Brain microvascular endothelial cell (primary cell): Measurements from ENCODE around the gene C6orf47.
A peak's percentile ranks its signal among the peaks of the same experiment; 100 is the strongest.

Experiments used
- DNase-seq: peaks from one replicate; pipeline ENCODE4 v3.0.0-alpha.2; 2020
- H3K27ac ChIP-seq: fragments of 250-450 bp; sonication (Bioruptor Pico); 2 replicates; pipeline ENCODE4 v1.5.1; 2020; ENCODE audit warnings: mild to moderate bottlenecking, moderate library complexity
- H3K27me3 ChIP-seq: fragments of 250-450 bp; sonication (Bioruptor Pico); replicated peaks from 2 replicates; pipeline ENCODE4 v1.5.1; 2020; ENCODE audit warnings: mild to moderate bottlenecking
- H3K36me3 ChIP-seq: fragments of 250-450 bp; sonication (Bioruptor Pico); replicated peaks from 2 replicates; pipeline ENCODE4 v1.5.1; 2020; ENCODE audit warnings: mild to moderate bottlenecking
- H3K4me3 ChIP-seq: 2 replicates; pipeline ENCODE4 v1.5.1; 2011; ENCODE audit warnings: low read depth, mild to moderate bottlenecking, control low read depth, low read length, moderate library complexity
- CTCF ChIP-seq: IDR thresholded peaks from 2 replicates; pipeline ENCODE4 v1.5.1; 2011; ENCODE audit warnings: low read depth, mild to moderate bottlenecking, moderate library complexity, low read length, control low read depth, inconsistent platforms; ENCODE audit errors: missing control alignments
- in situ Hi-C: cut with HindIII; loops from 2 replicates; pipeline ENCODE4 v1.10.0; 2017; ENCODE audit warnings: low sequenced_read_pairs, low pct_ligation_motif_present

C6orf47 gene

GRCh38 chr6:31642798-31643570 is 17.6 kb downstream of the C6orf47 start:
- no peak for TF ChIP-seq CTCF
- H3K27me3 ChIP-seq = no peaks in the 10 kb centered on the region
- DNase-seq = no peak
- H3K36me3 ChIP-seq = peaks cover 79% of the 10 kb centered on the region
- in situ Hi-C loops = no loop called here
- H3K4me3 ChIP-seq = no peak overlapping the region
- H3K27ac ChIP-seq = no peak overlapping the region

GRCh38 chr6:31641370-31641769 is 19.2 kb downstream of the C6orf47 start:
- TF ChIP-seq CTCF = no peak
- in situ Hi-C loops = no loop called here
- no peaks in the 10 kb centered on the region for H3K27me3 ChIP-seq
- DNase-seq = no peak
- H3K4me3 ChIP-seq = no peak overlapping the region
- H3K27ac ChIP-seq = no peak overlapping the region
- H3K36me3 ChIP-seq = peaks cover 80% of the 10 kb centered on the region

GRCh38 chr6:31640612-31641011 is 20.0 kb downstream of the C6orf47 start:
- Histone ChIP-seq H3K36me3 (peaks cover 82% of the 10 kb centered on the region), H3K27me3 (no peaks in the 10 kb centered on the region), H3K4me3 (no peak overlapping the region), H3K27ac (no peak overlapping the region)
- no peak for TF ChIP-seq CTCF
- DNase-seq = no peak
- in situ Hi-C loops = no loop called here

- H3K27me3 ChIP-seq = no peaks in the 10 kb centered on the region
- H3K27ac ChIP-seq = no peak overlapping the region
- no peak for TF ChIP-seq CTCF
- DNase-seq = peak; percentile 38
- H3K36me3 ChIP-seq = peaks cover 84% of the 10 kb centered on the region
- no peak overlapping the region for H3K4me3 ChIP-seq
- in situ Hi-C loops = no loop called here
Observed at GRCh38 chr6:31639449-31639861, 21.1 kb downstream of the C6orf47 start.

- Histone ChIP-seq H3K36me3 (peaks cover 84% of the 10 kb centered on the region), H3K27ac (no peak overlapping the region), H3K27me3 (no peaks in the 10 kb centered on the region), H3K4me3 (no peak overlapping the region)
- no peak for TF ChIP-seq CTCF
- in situ Hi-C loops = no loop called here
- no peak for DNase-seq
Observed at GRCh38 chr6:31639043-31639442, 21.5 kb downstream of the C6orf47 start.
